Epithelial cell of prostate (primary cell): ENCODE measurements around the gene PCDHGB4.
"Not testable (repeated sequence)": the region's sequence is repeated elsewhere in the genome, so short reads cannot be mapped to it uniquely, and the experiment has no call there.

Experiments used
- DNase-seq: peaks from one replicate; pipeline ENCODE4 v3.0.0-alpha.2; 2011; ENCODE audit warnings: low read depth, low spot score
- H3K27ac ChIP-seq: fragments of 450-650 bp; 2 replicates; pipeline ENCODE4 v1.5.1; 2017; ENCODE audit warnings: mild to moderate bottlenecking

The PCDHGB4 gene

GRCh38 chr5:141366016-141366896 lies 21.2 kb upstream of the PCDHGB4 start:
- no peak overlapping the region for H3K27ac ChIP-seq
- DNase-seq, result no peak

GRCh38 chr5:141369994-141370848 lies 17.3 kb upstream of the PCDHGB4 start, which contains the start of gene PCDHGB3:
TSS of gene PCDHGB3 (plus strand) at chr5:141370242. CDS start at chr5:141370395, 153 bp downstream.
- H3K27ac ChIP-seq, result no peak within 1 kb of the TSS
- DNase-seq, result no peak

GRCh38 chr5:141371572-141372475 lies 15.7 kb upstream of the PCDHGB4 start:
- no peak for DNase-seq
- no peak overlapping the region for H3K27ac ChIP-seq

- H3K27ac ChIP-seq, result no peak within 1 kb of the TSS
- no peak for DNase-seq
Measured at GRCh38 chr5:141373673-141374317, 13.7 kb upstream of the PCDHGB4 start, which contains the start of gene PCDHGA6. TSS of gene PCDHGA6 (plus strand) at chr5:141373891. CDS start at chr5:141374084, 193 bp downstream.

- no peak overlapping the region for H3K27ac ChIP-seq
- no peak for DNase-seq
Measured at GRCh38 chr5:141374627-141375026, 12.9 kb upstream of the PCDHGB4 start.

GRCh38 chr5:141375444-141376155 lies 11.9 kb upstream of the PCDHGB4 start:
- DNase-seq, H3K27ac ChIP-seq: not testable (repeated sequence)

GRCh38 chr5:141382469-141383294 lies 4.8 kb upstream of the PCDHGB4 start, which contains the start of gene PCDHGA7:
TSS of gene PCDHGA7 (plus strand) at chr5:141382742. CDS start at chr5:141382900, 158 bp downstream.
- DNase-seq, result no peak

GRCh38 chr5:141383345-141383744 lies 4.2 kb upstream of the PCDHGB4 start:
- H3K27ac ChIP-seq, result no peak overlapping the region
- DNase-seq, result no peak

More at GRCh38 chr5:141382469-141383294, 4.8 kb upstream of the PCDHGB4 start, which contains the start of gene PCDHGA7:
- no peak within 1 kb of the TSS for H3K27ac ChIP-seq

- no peak overlapping the region for H3K27ac ChIP-seq
- DNase-seq, result no peak
Measured at GRCh38 chr5:141384471-141385267, 2.8 kb upstream of the PCDHGB4 start.

GRCh38 chr5:141388661-141389060 lies 1.2 kb downstream of the PCDHGB4 start:
- no peak overlapping the region for H3K27ac ChIP-seq
- no peak for DNase-seq

- no peak overlapping the region for H3K27ac ChIP-seq
- DNase-seq, result no peak
Measured at GRCh38 chr5:141389153-141390042, 1.9 kb downstream of the PCDHGB4 start.

- DNase-seq, result no peak
- H3K27ac ChIP-seq, result no peak within 1 kb of the TSS
Measured at GRCh38 chr5:141392429-141393198, 5.1 kb downstream of the PCDHGB4 start, which contains the start of gene PCDHGA8. TSS of gene PCDHGA8 (plus strand) at chr5:141392633. CDS start at chr5:141392814, 181 bp downstream.

- no peak for DNase-seq
- H3K27ac ChIP-seq, result no peak overlapping the region
Measured at GRCh38 chr5:141393267-141393666, 5.8 kb downstream of the PCDHGB4 start.

- not testable (repeated sequence) for DNase-seq
Measured at GRCh38 chr5:141394401-141395187, 7.1 kb downstream of the PCDHGB4 start.

More at GRCh38 chr5:141394401-141395187, 7.1 kb downstream of the PCDHGB4 start:
- not testable (repeated sequence) for H3K27ac ChIP-seq
